Measurements from ENCODE around the gene MUC4.
"Not testable (repeated sequence)": the region's sequence is repeated elsewhere in the genome, so short reads cannot be mapped to it uniquely, and the experiment has no call there.

The MUC4 gene

GRCh38 chr3:195714380-195715011, 97.2 kb downstream of the MUC4 start:
- DNase-seq = no peak

GRCh38 chr3:195713150-195713549, 98.6 kb downstream of the MUC4 start:
- not testable (repeated sequence) for DNase-seq

- DNase-seq = not testable (repeated sequence)
Observed at GRCh38 chr3:195712535-195712910, 99.2 kb downstream of the MUC4 start.

GRCh38 chr3:195711813-195712534, 99.8 kb downstream of the MUC4 start:
- no peak for DNase-seq

- DNase-seq = not testable (repeated sequence)
Observed at GRCh38 chr3:195711091-195711812, 100.5 kb downstream of the MUC4 start.

GRCh38 chr3:195710126-195710905, 101.4 kb downstream of the MUC4 start:
- DNase-seq = not testable (repeated sequence)

GRCh38 chr3:195709676-195710085, 102.0 kb downstream of the MUC4 start:
- DNase-seq = no peak

GRCh38 chr3:195708626-195709481, 102.9 kb downstream of the MUC4 start:
- no peak for DNase-seq

- DNase-seq = no peak
Observed at GRCh38 chr3:195708061-195708460, 103.7 kb downstream of the MUC4 start.

GRCh38 chr3:195705081-195705991, 106.4 kb downstream of the MUC4 start:
- no peak for DNase-seq

- DNase-seq = no peak
Observed at GRCh38 chr3:195704433-195704999, 107.2 kb downstream of the MUC4 start.

- no peak for DNase-seq
Observed at GRCh38 chr3:195703776-195704175, 108.0 kb downstream of the MUC4 start.

- no peak for DNase-seq
Observed at GRCh38 chr3:195701042-195701915, 110.5 kb downstream of the MUC4 start.

- DNase-seq = no peak
Observed at GRCh38 chr3:195700319-195700718, 111.4 kb downstream of the MUC4 start.

GRCh38 chr3:195699860-195700259, 111.9 kb downstream of the MUC4 start:
- no peak for DNase-seq

- DNase-seq = no peak
Observed at GRCh38 chr3:195699388-195699771, 112.3 kb downstream of the MUC4 start.

- no peak for DNase-seq
Observed at GRCh38 chr3:195698647-195699387, 112.9 kb downstream of the MUC4 start.

GRCh38 chr3:195698325-195698646, 113.4 kb downstream of the MUC4 start:
- DNase-seq = no peak

Measured in activated effector memory CD4-positive, alpha-beta T cell treated with Interleukin-2 at 50 U/mL for 16 hours (primary cell).